ENCODE data around the gene INPP1. TPM values are rescaled to one million over a fixed set of nuclear protein-coding genes. Genes with fewer than 3 reads are reported as not detected.

INPP1 gene
- total RNA-seq, 1 experiment from 2014 or later = 4.3 TPM

GRCh38 chr2:190323406-190323805, 20.0 kb upstream of the INPP1 start:
- Mint-ChIP-seq H3K9me3 (no peaks in the 10 kb centered on the region), H3K36me3 (ENCODE audit: insufficient read depth in 1 of 3, low read depth in 3 of 3) (no peaks in the 10 kb centered on the region), H3K4me3 (no peak overlapping the region), H3K27me3 (ENCODE audit: low read depth) (0 out of 2 replicates have a peak, but pooled peaks cover 4% of the 10 kb centered on the region), H3K27ac (no peak overlapping the region), H3K4me1 (peaks cover 7 to 8% of the 10 kb centered on the region in 2 experiments)
- H3K9ac ChIP-seq (ENCODE audit: extremely low read depth, insufficient read length, low read length) = no peak overlapping the region
- no peak overlapping the region for H2BK12ac ChIP-seq (ENCODE audit: insufficient read length, low read depth, low read length)
- H2AFZ ChIP-seq (ENCODE audit: low read length) = no peak overlapping the region
- H3K79me2 ChIP-seq (ENCODE audit: insufficient read depth, low read length) = no peaks in the 10 kb centered on the region
- no peak overlapping the region for H3K27ac ChIP-seq (ENCODE audit: insufficient read length, low read depth, low read length)
- no peak overlapping the region for H3K23ac ChIP-seq (ENCODE audit: insufficient read length, low read depth, low read length)
- H3K18ac ChIP-seq (ENCODE audit: insufficient read length, low read depth, low read length) = no peak overlapping the region
- TF ChIP-seq CTCF (conservative IDR thresholded peaks at IDR 0.05) = no peak
- H4K5ac ChIP-seq (ENCODE audit: insufficient read length, low read depth, low read length) = no peak overlapping the region
- H2BK120ac ChIP-seq (ENCODE audit: low read depth, low read length, poor library complexity, severe bottlenecking) = no peak overlapping the region
- no peak overlapping the region for H3K14ac ChIP-seq (ENCODE audit: insufficient read depth, low read length)
- H2BK20ac ChIP-seq (ENCODE audit: low read depth, low read length, poor library complexity, severe bottlenecking) = no peak overlapping the region
- H3K27me3 ChIP-seq (ENCODE audit: insufficient read depth, low read length) = no peaks in the 10 kb centered on the region
- H3K4me2 ChIP-seq (ENCODE audit: insufficient read depth, insufficient read length, low read length) = no peak overlapping the region
- H2BK15ac ChIP-seq (ENCODE audit: low read depth, low read length) = no peak overlapping the region
- H3K79me1 ChIP-seq (ENCODE audit: insufficient read depth, low read depth, low read length, poor library complexity, severe bottlenecking) = no peaks in the 10 kb centered on the region
- H3K23me2 ChIP-seq (ENCODE audit: insufficient read length, low read depth, low read length, poor library complexity, severe bottlenecking) = peaks cover 5% of the 10 kb centered on the region
- H3K56ac ChIP-seq (ENCODE audit: insufficient read length, low read depth, low read length) = no peak overlapping the region
- H3T11ph ChIP-seq (ENCODE audit: low read length) = no peak overlapping the region
- H3K4me1 ChIP-seq (ENCODE audit: insufficient read depth, low read length) = no peaks in the 10 kb centered on the region
- no peak overlapping the region for H4K91ac ChIP-seq (ENCODE audit: insufficient read length, low read depth, low read length)
- no peak for DNase-seq
- no peaks in the 10 kb centered on the region for H4K20me1 ChIP-seq (ENCODE audit: control insufficient read depth, insufficient read depth, insufficient read length)
- no peak overlapping the region for H2AK5ac ChIP-seq (ENCODE audit: insufficient read length, low read length)
- no peaks in the 10 kb centered on the region for H3K9me3 ChIP-seq (ENCODE audit: control insufficient read depth, low read depth, low read length)
- H3K4ac ChIP-seq (ENCODE audit: low read depth, low read length) = no peak overlapping the region
- no peak overlapping the region for H4K8ac ChIP-seq (replicated peaks; ENCODE audit: insufficient read length, low read depth, low read length)
- H2BK5ac ChIP-seq (ENCODE audit: insufficient read length, low read length) = no peak overlapping the region

All from H9 (cell line).